HepG2 (cell line): ENCODE results near the gene ANXA7. TPM values are rescaled to one million over a fixed set of nuclear protein-coding genes. Genes with fewer than 3 reads are reported as not detected.

Source experiments
- ATAC-seq: fragments of 200-7000 bp; cut with Tn5 transposase; 3 replicates; pipeline ENCODE4 v1.9.1; 2020; ENCODE audit warnings: mild to moderate bottlenecking, moderate library complexity
- BruUV-seq: library from RNA; stranded (reverse); fragments of 400-500 nt; replicated peaks from 2 replicates; lab custom pipeline; 2021; lab: Mats Ljungman, UMichigan
- CTCF ChIA-PET: fragments of 300-600 bp; formaldehyde crosslinking; extraction: SDS; loops from one replicate; lab custom pipeline; 2021; ENCODE audit warnings: low total read pairs, inconsistent platforms, low intra/inter-chr PET ratio; lab: Yijun Ruan, JAX
- POLR2A ChIA-PET: fragments of 350-600 bp; sonication (Branson Sonifier 250); formaldehyde crosslinking; loops from one replicate; lab custom pipeline; 2020; ENCODE audit warnings: antibody characterized with exemption, inconsistent platforms; lab: Yijun Ruan, JAX
- DNase-seq: peaks from one replicate; pipeline ENCODE4 v3.0.0-alpha.2; 2015; ENCODE audit warnings: low spot score
- FAIRE-seq: peaks from 3 replicates; lab custom pipeline; 2011; peaks lifted over from hg19 to GRCh38; lab: Jason Lieb, UNC
- H2AFZ ChIP-seq: one replicate; pipeline ENCODE4 v1.6.1; 2011; ENCODE audit warnings: low read length, inconsistent platforms
- H3K27ac ChIP-seq: fragments of 300-600 bp; 3 replicates; pipeline ENCODE4 v1.8.0; 2011; ENCODE audit warnings: mixed run types, mild to moderate bottlenecking, mixed read lengths, low read length, inconsistent platforms; ENCODE audit not compliant: insufficient read depth; ENCODE audit errors: extremely low read length
- H3K27me3 ChIP-seq, 2 experiments: fragments of 200-600 bp in 1 of 2; 2 replicates in 1 of 2; 3 replicates in 1 of 2; pipeline versions ENCODE4 v1.6.0 to v1.8.0; 2011; ENCODE audit warnings: low read length in 2 of 2, mild to moderate bottlenecking in 2 of 2, moderate library complexity in 2 of 2, inconsistent platforms in 1 of 2; ENCODE audit not compliant: insufficient read depth in 2 of 2, control insufficient read depth in 1 of 2
- H3K36me3 ChIP-seq, 2 experiments: fragments of 200-600 bp in 1 of 2; replicated peaks in 1 of 2; 2 replicates in 1 of 2; 3 replicates in 1 of 2; pipeline versions ENCODE4 v1.5.1 to v1.8.0; 2011; ENCODE audit warnings: low read length in 2 of 2, inconsistent platforms in 1 of 2; ENCODE audit not compliant: insufficient read depth in 2 of 2, control insufficient read depth in 1 of 2
- H3K4me1 ChIP-seq: 2 replicates; pipeline ENCODE4 v1.5.1; 2012; ENCODE audit warnings: low read length, inconsistent platforms; ENCODE audit not compliant: insufficient read depth
- H3K4me2 ChIP-seq: 2 replicates; pipeline ENCODE4 v1.6.0; 2011; ENCODE audit warnings: low read depth, low read length, inconsistent platforms
- H3K4me3 ChIP-seq, 3 experiments: fragments of 200-600 bp in 1 of 3; sonication (generic), shearing (Covaris generic) in 1 of 3; replicated peaks in 1 of 3; 2 replicates each; pipeline ENCODE4 v1.5.1; 2011 to 2016; ENCODE audit warnings: low read length in 3 of 3, inconsistent platforms in 2 of 3, low read depth in 2 of 3, mild to moderate bottlenecking in 2 of 3, control low read depth in 1 of 3, mixed read lengths in 1 of 3; ENCODE audit not compliant: insufficient read depth in 1 of 3
- H3K79me2 ChIP-seq: one replicate; pipeline ENCODE4 v1.6.1; 2011; ENCODE audit warnings: low read length, inconsistent platforms; ENCODE audit not compliant: insufficient read depth
- H3K9ac ChIP-seq: 2 replicates; pipeline ENCODE4 v1.6.0; 2011; ENCODE audit warnings: mild to moderate bottlenecking, low read depth, low read length, inconsistent platforms; ENCODE audit not compliant: insufficient read depth
- H3K9me3 ChIP-seq: 2 replicates; pipeline ENCODE4 v1.5.1; 2012; ENCODE audit warnings: mild to moderate bottlenecking, low read length
- H4K20me1 ChIP-seq: 2 replicates; pipeline ENCODE4 v1.6.0; 2011; ENCODE audit warnings: inconsistent platforms, mild to moderate bottlenecking, low read length, moderate library complexity; ENCODE audit not compliant: insufficient read depth
- CBFB ChIP-seq: sonication (generic); formaldehyde crosslinking; IDR thresholded peaks from 2 replicates; pipeline ENCODE4 v1.4.0; 2020; ENCODE audit warnings: missing genetic modification reagents
- ETV6 ChIP-seq: sonication (generic); formaldehyde crosslinking; conservative IDR thresholded peaks from 2 replicates; pipeline ENCODE4 v1.4.0; 2020; ENCODE audit warnings: missing genetic modification reagents
- FOXA3 ChIP-seq: IDR thresholded peaks from 2 replicates; pipeline ENCODE4 v1.6.1; 2016; ENCODE audit warnings: missing genetic modification reagents, missing compliant biosample characterization
- MLXIP ChIP-seq: sonication (generic); formaldehyde crosslinking; IDR thresholded peaks from 2 replicates; pipeline ENCODE4 v1.9.0; 2021; ENCODE audit warnings: missing genetic modification reagents, borderline replicate concordance
- NBN ChIP-seq: fragments of 450-650 bp; conservative IDR thresholded peaks from 2 replicates; pipeline ENCODE4 v1.6.1; 2017
- ZSCAN20 ChIP-seq: sonication (generic); formaldehyde crosslinking; IDR thresholded peaks from 2 replicates; pipeline ENCODE4 v1.4.0; 2020; ENCODE audit warnings: missing genetic modification reagents, mild to moderate bottlenecking, borderline replicate concordance
- whole genome bisulfite sequencing: methylation state at CpG from one replicate; pipeline ENCODE4 v1.1.6; 2017; ENCODE audit warnings: low lambda C conversion rate; 5-methylcytosine and 5-hydroxymethylcytosine counted together
- in situ Hi-C: cut with HindIII; loops from 2 replicates; pipeline ENCODE4 v1.10.0; 2017; ENCODE audit warnings: low pct_unique_long_range_greater_than_20kb; ENCODE audit not compliant: extremely low pct_ligation_motif_present
- intact Hi-C: fragments of 100-400 bp; cut with micrococcal nuclease; formaldehyde crosslinking; loops from one replicate; pipeline ENCODE4 v1.10.0; 2022; ENCODE audit not compliant: unreplicated experiment
- polyA plus RNA-seq, 8 experiments: library from polyadenylated mRNA; depleted of rRNA in 3 of 8; stranded (reverse) in 7 of 8; unstranded in 1 of 8; fragments of >200 nt; fragmentation: Illumina TruSeq in 4 of 8; extraction: Trizol in 4 of 8; gene quantifications; 2 replicates each; pipeline versions ENCODE4 v1.2.1 to v1.2.3, GENCODE V29; 2011 to 2016; ENCODE audit warnings: low read depth in 4 of 8, missing spikeins in 1 of 8, mixed read lengths in 1 of 8; ENCODE audit not compliant: insufficient read depth in 1 of 8
- total RNA-seq, 5 experiments: library from RNA; depleted of rRNA; stranded (reverse); fragments of >200 nt; fragmentation: Illumina TruSeq; extraction: Trizol; gene quantifications; 2 replicates each; pipeline ENCODE4 v1.2.3, GENCODE V29; 2016; ENCODE audit warnings: low read depth in 1 of 5
- TF ChIP-seq, protein P1 (sequence below): sonication (generic); formaldehyde crosslinking; IDR thresholded peaks from 2 replicates; pipeline ENCODE4 v1.9.0; 2021; ENCODE audit warnings: missing genetic modification reagents, borderline replicate concordance

The ANXA7 gene
- total and polyA plus RNA-seq, 2 of the 13 experiments (the other 11 are each of a cell fraction or from before 2014, with no cell fraction given): 54.8 to 89.0 TPM

DNA sequence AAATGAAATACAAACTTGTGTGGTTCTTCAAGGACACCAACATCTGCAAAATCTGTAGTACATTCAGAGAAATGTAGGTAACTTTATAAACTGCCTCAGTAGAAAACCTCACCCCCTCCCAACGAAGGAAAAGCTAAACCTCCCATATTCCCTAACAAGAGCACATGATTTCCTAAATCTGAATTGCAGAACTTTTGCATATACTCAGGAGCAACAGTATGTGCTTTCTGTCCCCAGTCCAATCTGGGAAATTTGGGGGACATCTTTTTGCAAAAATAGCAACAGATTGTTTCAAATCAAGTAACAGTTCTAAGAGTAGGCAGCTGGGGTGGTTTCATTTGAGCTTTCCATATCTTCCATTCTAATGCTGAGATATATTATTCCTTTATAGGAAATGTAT lies 35.3 kb upstream of the ANXA7 start:
- POLR2A ChIA-PET: no interaction called here

More for the DNA sequence above, 35.3 kb upstream of the ANXA7 start:
- no peaks in the 10 kb centered on the region for H4K20me1 ChIP-seq
- WGBS: 88% methylated on average over 1 of the region's 1 CpG
- peaks cover 4 to 5% of the 10 kb centered on the region in 2 experiments; a peak in 3 of 5 replicates for H3K36me3 ChIP-seq
- in situ Hi-C loops (no loop called here), intact Hi-C loops (no loop called here)
- no peaks in the 10 kb centered on the region for H3K79me2 ChIP-seq
- no peak overlapping the region for H3K27ac ChIP-seq
- no peak overlapping the region for H2AFZ ChIP-seq
- H3K4me2 ChIP-seq: no peak overlapping the region
- no peak overlapping the region for H3K4me3 ChIP-seq
- H3K9me3 ChIP-seq: no peaks in the 10 kb centered on the region
- no TSS peak for BruUV-seq
- no peak overlapping the region for H3K9ac ChIP-seq
- no peaks in the 10 kb centered on the region for H3K4me1 ChIP-seq
- CTCF ChIA-PET: no interaction called here
- no peak for ATAC-seq
- no peak for TF ChIP-seq FOXA3 (CRISPR knock-in tag)
- TF ChIP-seq ZSCAN20 (CRISPR knock-in tag): no peak
- TF ChIP-seq, protein P1, sequence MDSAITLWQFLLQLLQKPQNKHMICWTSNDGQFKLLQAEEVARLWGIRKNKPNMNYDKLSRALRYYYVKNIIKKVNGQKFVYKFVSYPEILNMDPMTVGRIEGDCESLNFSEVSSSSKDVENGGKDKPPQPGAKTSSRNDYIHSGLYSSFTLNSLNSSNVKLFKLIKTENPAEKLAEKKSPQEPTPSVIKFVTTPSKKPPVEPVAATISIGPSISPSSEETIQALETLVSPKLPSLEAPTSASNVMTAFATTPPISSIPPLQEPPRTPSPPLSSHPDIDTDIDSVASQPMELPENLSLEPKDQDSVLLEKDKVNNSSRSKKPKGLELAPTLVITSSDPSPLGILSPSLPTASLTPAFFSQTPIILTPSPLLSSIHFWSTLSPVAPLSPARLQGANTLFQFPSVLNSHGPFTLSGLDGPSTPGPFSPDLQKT (CRISPR knock-in tag): no peak
- no peak for TF ChIP-seq NBN
- no peak for TF ChIP-seq MLXIP (CRISPR knock-in tag)
- TF ChIP-seq ETV6: no peak
- TF ChIP-seq CBFB: no peak
- no peak for FAIRE-seq
- DNase-seq: no peak
- H3K27me3 ChIP-seq: no peaks in the 10 kb centered on the region
